22Rv1 (cell line): ENCODE measurements around the gene KLF6.

Experiments used
- H3K27ac ChIP-seq: fragments of 450-650 bp; 2 replicates; pipeline ENCODE4 v1.5.1; 2017
- CTCF ChIP-seq: fragments of 450-650 bp; IDR thresholded peaks from 2 replicates; pipeline ENCODE4 v1.5.1; 2017; ENCODE audit warnings: mild to moderate bottlenecking
- ZFX ChIP-seq: fragments of 450-650 bp; IDR thresholded peaks from 2 replicates; pipeline ENCODE4 v1.6.1; 2017; ENCODE audit warnings: antibody characterized with exemption, borderline replicate concordance

Gene KLF6

GRCh38 chr10:3820255-3820654 lies 35.2 kb upstream of the KLF6 start:
- TF ChIP-seq CTCF (no peak), ZFX (no peak)
- H3K27ac ChIP-seq: no peak overlapping the region

- TF ChIP-seq ZFX (no peak), CTCF (no peak)
- no peak overlapping the region for H3K27ac ChIP-seq
Measured at GRCh38 chr10:3816995-3817394, 32.0 kb upstream of the KLF6 start.

DNA sequence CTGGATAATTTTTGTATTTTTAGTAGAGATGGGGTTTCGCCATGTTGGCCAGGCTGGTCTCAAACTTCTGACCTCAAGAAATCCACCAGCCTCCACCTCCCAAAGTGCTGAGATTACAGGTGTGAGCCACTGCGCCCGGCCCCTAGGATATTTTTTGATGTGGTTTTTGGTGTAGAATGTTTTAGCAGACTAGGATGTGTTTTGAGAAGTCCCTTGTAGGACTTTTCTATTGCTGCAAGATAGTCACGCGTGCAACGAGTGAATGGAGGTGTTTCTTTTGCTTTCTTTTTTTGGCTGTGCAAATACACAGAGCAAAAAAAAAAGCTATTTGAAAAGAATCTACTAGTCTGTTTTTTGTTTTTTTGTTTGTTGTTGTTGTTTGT lies 29.8 kb upstream of the KLF6 start:
- TF ChIP-seq ZFX (no peak), CTCF (no peak)
- H3K27ac ChIP-seq: no peak overlapping the region

- H3K27ac ChIP-seq: no peak overlapping the region
- no peak for TF ChIP-seq ZFX
- TF ChIP-seq CTCF: no peak
Measured at GRCh38 chr10:3813986-3814837, 29.2 kb upstream of the KLF6 start.

DNA sequence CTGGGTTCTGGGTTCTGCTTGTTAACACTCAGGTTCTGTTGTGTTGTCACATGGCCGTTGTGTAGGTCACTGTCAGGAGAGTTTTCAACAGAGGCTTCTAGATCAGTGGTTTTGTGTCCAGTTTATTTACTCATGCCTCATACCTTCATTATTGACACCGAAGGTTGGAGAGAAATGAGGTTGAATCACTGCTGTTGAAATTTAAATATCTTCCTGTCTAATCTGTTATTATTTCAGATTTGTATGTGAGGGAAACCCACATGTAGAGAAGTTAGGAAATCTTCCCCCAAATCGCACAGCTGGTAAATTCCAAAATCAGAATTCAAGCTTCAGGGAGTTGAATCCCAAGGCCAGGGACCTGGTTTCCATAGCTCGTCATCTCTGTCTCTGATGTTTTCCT lies 28.3 kb upstream of the KLF6 start:
- H3K27ac ChIP-seq: no peak overlapping the region
- TF ChIP-seq ZFX: no peak
- TF ChIP-seq CTCF: no peak

DNA sequence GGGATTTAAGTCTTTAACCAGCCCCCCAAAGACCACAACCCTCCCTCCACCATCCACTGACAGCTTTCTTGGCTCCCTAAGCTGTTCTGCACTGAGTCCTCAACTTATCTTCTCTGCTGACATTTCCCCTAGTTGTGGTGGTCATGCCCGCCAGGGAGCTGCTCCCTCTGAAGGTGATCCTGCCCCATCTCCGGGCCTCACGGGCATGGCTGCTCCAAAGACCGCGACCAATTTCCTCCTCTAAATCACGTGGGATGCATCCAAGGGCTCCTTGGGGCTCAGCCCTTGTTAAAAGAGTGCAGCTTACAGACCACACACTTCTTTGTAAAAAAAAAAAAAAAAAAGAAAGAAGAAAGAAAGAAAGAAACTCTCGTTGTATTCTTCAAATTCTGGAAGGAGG lies 27.1 kb upstream of the KLF6 start:
- no peak for TF ChIP-seq CTCF
- TF ChIP-seq ZFX: no peak
- no peak overlapping the region for H3K27ac ChIP-seq

DNA sequence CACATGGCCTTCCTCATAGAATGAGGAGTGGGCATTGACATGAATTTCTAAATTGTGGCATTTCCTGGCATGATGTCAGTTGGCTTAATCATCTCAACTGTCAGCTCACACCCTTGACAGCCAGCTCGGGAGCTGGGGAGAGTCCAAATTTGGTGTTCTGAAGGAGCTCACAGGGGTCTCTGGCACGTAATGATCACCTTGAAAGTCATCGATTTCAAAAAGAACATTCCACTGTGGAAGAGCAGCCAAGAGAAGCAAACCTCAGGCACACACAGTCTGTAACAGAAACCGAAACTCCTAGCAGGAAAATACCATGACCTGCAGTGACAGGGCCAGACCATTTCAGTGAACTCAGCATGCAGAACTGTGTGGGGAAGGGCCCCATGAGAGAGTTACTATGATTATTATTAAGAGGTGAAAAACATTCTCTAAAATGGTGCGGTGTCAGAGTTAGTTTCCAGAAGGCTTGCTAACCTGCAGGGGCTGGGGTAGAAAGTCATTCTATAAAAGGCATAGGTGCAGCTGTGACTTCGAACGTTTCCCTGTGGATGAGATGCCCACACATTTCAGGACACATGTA lies 26.4 kb upstream of the KLF6 start:
- TF ChIP-seq ZFX (no peak), CTCF (no peak)
- peak overlapping the region; percentile 76; the same call in 1 of the 2 replicates for H3K27ac ChIP-seq
